Activated naive CD4-positive, alpha-beta T cell (primary cell): ENCODE measurements around the gene PCDHGA2.
A peak's percentile ranks its signal among the peaks of the same experiment; 100 is the strongest.
"Not testable (repeated sequence)": the region's sequence is repeated elsewhere in the genome, so short reads cannot be mapped to it uniquely, and the experiment has no call there.

Experiments used
- DNase-seq, 4 experiments: peaks; one replicate each; lab custom pipeline; 2025; lab: John Stamatoyannopoulos, UW

PCDHGA2 gene

GRCh38 chr5:141338538-141339306, at the start of gene PCDHGA2:
TSS of gene PCDHGA2 (plus strand) at chr5:141338760.
- DNase-seq: no peak

GRCh38 chr5:141298376-141298775, 40.2 kb upstream of the PCDHGA2 start:
- no peak for DNase-seq

GRCh38 chr5:141303756-141304155, 34.8 kb upstream of the PCDHGA2 start, which contains the start of gene SLC25A2:
TSS of gene SLC25A2 (minus strand) at chr5:141304049. CDS start at chr5:141303865, 184 bp downstream.
- DNase-seq: no peak

- no peak for DNase-seq
These were observed 31.9 kb upstream of the PCDHGA2 start for GRCh38 chr5:141306630-141307029.

GRCh38 chr5:141313711-141314110, 24.8 kb upstream of the PCDHGA2 start:
- DNase-seq: no peak

GRCh38 chr5:141316963-141317362, 21.6 kb upstream of the PCDHGA2 start:
- not testable (repeated sequence) for DNase-seq

GRCh38 chr5:141319202-141319601, 19.4 kb upstream of the PCDHGA2 start:
- DNase-seq: no peak

GRCh38 chr5:141319699-141320098, 18.9 kb upstream of the PCDHGA2 start:
- no peak for DNase-seq

GRCh38 chr5:141320225-141321169, 18.1 kb upstream of the PCDHGA2 start, which contains the start of gene TAF7:
TSS of gene TAF7 (minus strand) at chr5:141320784. CDS start at chr5:141320044, 740 bp downstream.
- peak; percentile 75 to 89 (median 84) for DNase-seq

- no peak for DNase-seq
These were observed 16.3 kb upstream of the PCDHGA2 start for GRCh38 chr5:141322261-141322660.

- DNase-seq: peak in 3 of 4 experiments; percentile 5 to 49 (median 24)
These were observed 12.3 kb upstream of the PCDHGA2 start for GRCh38 chr5:141326088-141326854.

- no peak for DNase-seq
These were observed 10.3 kb upstream of the PCDHGA2 start for GRCh38 chr5:141328231-141328630.

GRCh38 chr5:141330299-141331080, 8.1 kb upstream of the PCDHGA2 start, which contains the start of gene PCDHGA1:
TSS of gene PCDHGA1 (plus strand) at chr5:141330514.
- DNase-seq: no peak

GRCh38 chr5:141332571-141332970, 6.0 kb upstream of the PCDHGA2 start:
- DNase-seq: not testable (repeated sequence)

- DNase-seq: not testable (repeated sequence)
These were observed 2.3 kb downstream of the PCDHGA2 start for GRCh38 chr5:141340781-141341354.

GRCh38 chr5:141342773-141343172, 4.2 kb downstream of the PCDHGA2 start:
- no peak for DNase-seq

- no peak for DNase-seq
These were observed 4.8 kb downstream of the PCDHGA2 start, which contains the start of gene PCDHGA3 for GRCh38 chr5:141343242-141343952. TSS of gene PCDHGA3 (plus strand) at chr5:141343829. CDS start at chr5:141344034, 205 bp downstream.

- no peak for DNase-seq
These were observed 5.4 kb downstream of the PCDHGA2 start for GRCh38 chr5:141343953-141344463.

GRCh38 chr5:141345327-141345726, 6.8 kb downstream of the PCDHGA2 start:
- DNase-seq: no peak
